GM12878 (cell line): ENCODE results near the gene OSTC. TPM values are rescaled to one million over a fixed set of nuclear protein-coding genes. Genes with fewer than 3 reads are reported as not detected.
A peak's percentile ranks its signal among the peaks of the same experiment; 100 is the strongest.

ENCODE experiments used
- CBFB ChIP-seq: IDR thresholded peaks from 2 replicates; pipeline ENCODE4 v1.6.1; 2016; ENCODE audit warnings: antibody characterized with exemption, low read depth
- CHD2 ChIP-seq: IDR thresholded peaks from 2 replicates; pipeline ENCODE4 v1.6.1; 2011; ENCODE audit warnings: low read depth, low read length, improper control_type of control experiment, borderline replicate concordance
- FOXK2 ChIP-seq: fragments of 450-650 bp; IDR thresholded peaks from 2 replicates; pipeline ENCODE4 v1.6.1; 2017; ENCODE audit warnings: mild to moderate bottlenecking, moderate library complexity
- JUND ChIP-seq: IDR thresholded peaks from 2 replicates; pipeline ENCODE4 v1.6.1; 2012; ENCODE audit warnings: low read depth, mild to moderate bottlenecking, low read length, improper control_type of control experiment, moderate library complexity
- KAT2A ChIP-seq: conservative IDR thresholded peaks from 2 replicates; pipeline ENCODE4 v1.6.1; 2011; ENCODE audit warnings: low read depth, low read length; ENCODE audit not compliant: control insufficient read depth
- MEF2A ChIP-seq: IDR thresholded peaks from 2 replicates; pipeline ENCODE4 v1.6.1; 2011; ENCODE audit warnings: low read depth, mild to moderate bottlenecking, low read length, moderate library complexity; ENCODE audit not compliant: insufficient read depth
- MTA3 ChIP-seq: IDR thresholded peaks from 2 replicates; pipeline ENCODE4 v1.6.1; 2012; ENCODE audit warnings: low read length, inconsistent platforms, borderline replicate concordance
- MYB ChIP-seq: fragments of 150-350 bp; IDR thresholded peaks from 2 replicates; pipeline ENCODE4 v1.6.1; 2014; ENCODE audit warnings: mild to moderate bottlenecking, low read depth, low read length, borderline replicate concordance
- NBN ChIP-seq: fragments of 450-650 bp; IDR thresholded peaks from 2 replicates; pipeline ENCODE4 v1.6.1; 2016
- NR2C2 ChIP-seq: IDR thresholded peaks from 2 replicates; pipeline ENCODE4 v1.6.1; 2011; ENCODE audit warnings: borderline replicate concordance, low read depth; ENCODE audit not compliant: control insufficient read depth, insufficient read length
- PAX8 ChIP-seq: fragments of 450-650 bp; IDR thresholded peaks from 2 replicates; pipeline ENCODE4 v1.6.1; 2017; ENCODE audit warnings: mild to moderate bottlenecking, moderate library complexity
- TAF1 ChIP-seq: IDR thresholded peaks from 2 replicates; pipeline ENCODE4 v1.6.1; 2011; ENCODE audit warnings: mild to moderate bottlenecking, low read depth, low read length, borderline replicate concordance
- TCF12 ChIP-seq: IDR thresholded peaks from 2 replicates; pipeline ENCODE4 v1.6.1; 2011; ENCODE audit warnings: low read depth, mild to moderate bottlenecking, low read length
- YY1 ChIP-seq: IDR thresholded peaks from 2 replicates; pipeline ENCODE4 v1.6.1; 2011; ENCODE audit warnings: low read depth, mild to moderate bottlenecking, low read length
- ZBTB40 ChIP-seq: fragments of 450-650 bp; IDR thresholded peaks from 2 replicates; pipeline ENCODE4 v1.6.1; 2016; ENCODE audit warnings: mild to moderate bottlenecking, moderate library complexity, borderline replicate concordance
- ZNF24 ChIP-seq: fragments of 450-650 bp; IDR thresholded peaks from 2 replicates; pipeline ENCODE4 v1.6.1; 2017; ENCODE audit warnings: antibody characterized with exemption, mild to moderate bottlenecking
- ZNF274 ChIP-seq: IDR thresholded peaks from one replicate; pipeline ENCODE4 v1.8.0; 2011; ENCODE audit not compliant: insufficient read length, insufficient read depth
- ZNF384 ChIP-seq: IDR thresholded peaks from 2 replicates; pipeline ENCODE4 v1.6.1; 2012; ENCODE audit warnings: low read depth, mild to moderate bottlenecking, low read length, improper control_type of control experiment, borderline replicate concordance
- ZSCAN29 ChIP-seq: fragments of 450-650 bp; IDR thresholded peaks from 2 replicates; pipeline ENCODE4 v1.6.1; 2017; ENCODE audit warnings: mild to moderate bottlenecking, moderate library complexity
- polyA plus RNA-seq, 11 experiments: library from polyadenylated mRNA; depleted of rRNA in 4 of 11; unstranded in 6 of 11; stranded (reverse) in 5 of 11; fragments of >200 nt; fragmentation: Nextera tagmentation in 4 of 11; fragmentation: Illumina TruSeq in 1 of 11; extraction: Ambion mirVana in 4 of 11; extraction: Trizol in 1 of 11; gene quantifications; 1 replicate in 1 of 11; 2 replicates in 10 of 11; pipeline versions ENCODE4 v1.2.1 to v1.2.3, GENCODE V29; 2011 to 2016; ENCODE audit warnings: inconsistent platforms in 2 of 11, missing spikeins in 2 of 11, low read depth in 1 of 11
- total RNA-seq, 4 experiments: library from RNA; depleted of rRNA in 3 of 4; stranded (reverse); fragments of >200 nt in 3 of 4; fragmentation: Illumina TruSeq in 1 of 4; extraction: Trizol in 1 of 4; gene quantifications; 2 replicates each; pipeline versions ENCODE4 v1.2.1 to v1.2.3, GENCODE V29; 2013 to 2021
- TF ChIP-seq, protein P1 (sequence below): IDR thresholded peaks from 2 replicates; pipeline ENCODE4 v1.6.1; 2011; ENCODE audit warnings: low read depth, mild to moderate bottlenecking, low read length, moderate library complexity, borderline replicate concordance; ENCODE audit errors: extremely low read depth
- TF ChIP-seq, protein P2 (sequence below): IDR thresholded peaks from 2 replicates; pipeline ENCODE4 v1.6.1; 2012; ENCODE audit warnings: low read depth, low read length, improper control_type of control experiment
- TF ChIP-seq, protein P3 (sequence below): fragments of 450-650 bp; formaldehyde crosslinking; IDR thresholded peaks from 2 replicates; pipeline ENCODE4 v1.4.0; 2020; ENCODE audit warnings: mild to moderate bottlenecking, moderate library complexity

OSTC gene
- total and polyA plus RNA-seq, 10 of the 15 experiments (the other 5 are each of a cell fraction or from before 2014, with no cell fraction given) = 106 to 681 (median 181) TPM

- TF ChIP-seq JUND (no peak), FOXK2 (peak; percentile 70), PAX8 (no peak), ZNF274 (no peak), ZBTB40 (peak; percentile 83), CBFB (peak; percentile 48; the same call in 1 of the 2 replicates), TCF12 (no peak), MTA3 (no peak), TAF1 (peak; percentile 76; the same call in 1 of the 2 replicates), CHD2 (no peak), ZSCAN29 (no peak), NR2C2 (no peak), MEF2A (no peak), NBN (peak; percentile 66; the same call in 1 of the 2 replicates), YY1 (peak; percentile 89), KAT2A (no peak), ZNF24 (no peak), MYB (no peak), ZNF384 (no peak)
- TF ChIP-seq, protein P1, sequence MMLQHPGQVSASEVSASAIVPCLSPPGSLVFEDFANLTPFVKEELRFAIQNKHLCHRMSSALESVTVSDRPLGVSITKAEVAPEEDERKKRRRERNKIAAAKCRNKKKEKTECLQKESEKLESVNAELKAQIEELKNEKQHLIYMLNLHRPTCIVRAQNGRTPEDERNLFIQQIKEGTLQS = peak; percentile 23; the same call in 1 of the 2 replicates
- TF ChIP-seq, protein P2, sequence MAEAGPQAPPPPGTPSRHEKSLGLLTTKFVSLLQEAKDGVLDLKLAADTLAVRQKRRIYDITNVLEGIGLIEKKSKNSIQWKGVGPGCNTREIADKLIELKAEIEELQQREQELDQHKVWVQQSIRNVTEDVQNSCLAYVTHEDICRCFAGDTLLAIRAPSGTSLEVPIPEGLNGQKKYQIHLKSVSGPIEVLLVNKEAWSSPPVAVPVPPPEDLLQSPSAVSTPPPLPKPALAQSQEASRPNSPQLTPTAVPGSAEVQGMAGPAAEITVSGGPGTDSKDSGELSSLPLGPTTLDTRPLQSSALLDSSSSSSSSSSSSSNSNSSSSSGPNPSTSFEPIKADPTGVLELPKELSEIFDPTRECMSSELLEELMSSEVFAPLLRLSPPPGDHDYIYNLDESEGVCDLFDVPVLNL = peak; percentile 76
- TF ChIP-seq, protein P3, sequence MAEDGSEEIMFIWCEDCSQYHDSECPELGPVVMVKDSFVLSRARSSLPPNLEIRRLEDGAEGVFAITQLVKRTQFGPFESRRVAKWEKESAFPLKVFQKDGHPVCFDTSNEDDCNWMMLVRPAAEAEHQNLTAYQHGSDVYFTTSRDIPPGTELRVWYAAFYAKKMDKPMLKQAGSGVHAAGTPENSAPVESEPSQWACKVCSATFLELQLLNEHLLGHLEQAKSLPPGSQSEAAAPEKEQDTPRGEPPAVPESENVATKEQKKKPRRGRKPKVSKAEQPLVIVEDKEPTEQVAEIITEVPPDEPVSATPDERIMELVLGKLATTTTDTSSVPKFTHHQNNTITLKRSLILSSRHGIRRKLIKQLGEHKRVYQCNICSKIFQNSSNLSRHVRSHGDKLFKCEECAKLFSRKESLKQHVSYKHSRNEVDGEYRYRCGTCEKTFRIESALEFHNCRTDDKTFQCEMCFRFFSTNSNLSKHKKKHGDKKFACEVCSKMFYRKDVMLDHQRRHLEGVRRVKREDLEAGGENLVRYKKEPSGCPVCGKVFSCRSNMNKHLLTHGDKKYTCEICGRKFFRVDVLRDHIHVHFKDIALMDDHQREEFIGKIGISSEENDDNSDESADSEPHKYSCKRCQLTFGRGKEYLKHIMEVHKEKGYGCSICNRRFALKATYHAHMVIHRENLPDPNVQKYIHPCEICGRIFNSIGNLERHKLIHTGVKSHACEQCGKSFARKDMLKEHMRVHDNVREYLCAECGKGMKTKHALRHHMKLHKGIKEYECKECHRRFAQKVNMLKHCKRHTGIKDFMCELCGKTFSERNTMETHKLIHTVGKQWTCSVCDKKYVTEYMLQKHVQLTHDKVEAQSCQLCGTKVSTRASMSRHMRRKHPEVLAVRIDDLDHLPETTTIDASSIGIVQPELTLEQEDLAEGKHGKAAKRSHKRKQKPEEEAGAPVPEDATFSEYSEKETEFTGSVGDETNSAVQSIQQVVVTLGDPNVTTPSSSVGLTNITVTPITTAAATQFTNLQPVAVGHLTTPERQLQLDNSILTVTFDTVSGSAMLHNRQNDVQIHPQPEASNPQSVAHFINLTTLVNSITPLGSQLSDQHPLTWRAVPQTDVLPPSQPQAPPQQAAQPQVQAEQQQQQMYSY = no peak
Observed at GRCh38 chr4:108650212-108651013, at the start of gene OSTC (continued).
